Measurements from ENCODE around the gene NUDT3.

GRCh38 chr6:34325633-34326032 lies 66.8 kb downstream of the NUDT3 start:
- no peak for TF ChIP-seq CTCF (IDR thresholded peaks at IDR 0.05)
- no peak for TF ChIP-seq POLR2A (IDR thresholded peaks at IDR 0.05)
- no peak for TF ChIP-seq EP300 (IDR thresholded peaks at IDR 0.05)
- TF ChIP-seq POLR2AphosphoS5 (IDR thresholded peaks at IDR 0.05) = no peak

Data from gastroesophageal sphincter (tissue), 3 donors.